Suprapubic skin (tissue), 4 donors: ENCODE results near the gene PTPRN2. TPM values are rescaled to one million over a fixed set of nuclear protein-coding genes. Genes with fewer than 3 reads are reported as not detected.

Experiments used
- DNase-seq, 2 donors: peaks; one replicate each; pipeline ENCODE4 v3.0.0-alpha.2; 2019; ENCODE audit warnings: low spot score in 2 of 2
- H3K27ac ChIP-seq: fragments of 200-600 bp; sonication (generic); one replicate; pipeline ENCODE4 v1.5.1; 2019
- H3K27me3 ChIP-seq: fragments of 200-600 bp; sonication (generic); one replicate; pipeline ENCODE4 v1.5.1; 2019
- H3K36me3 ChIP-seq: fragments of 200-600 bp; sonication (generic); one replicate; pipeline ENCODE4 v1.5.1; 2019
- H3K4me1 ChIP-seq: fragments of 200-600 bp; sonication (generic); one replicate; pipeline ENCODE4 v1.5.1; 2019
- H3K4me3 ChIP-seq: fragments of 200-600 bp; sonication (generic); one replicate; pipeline ENCODE4 v1.5.1; 2019; ENCODE audit warnings: mild to moderate bottlenecking
- H3K9me3 ChIP-seq: fragments of 200-600 bp; sonication (generic); one replicate; pipeline ENCODE4 v1.5.1; 2019
- EP300 ChIP-seq: sonication (generic); formaldehyde crosslinking; IDR thresholded peaks from one replicate; pipeline ENCODE4 v1.6.1; 2017; ENCODE audit warnings: antibody characterized with exemption
- POLR2A ChIP-seq, 2 donors: fragments of 450-650 bp; IDR thresholded peaks; one replicate each; pipeline ENCODE4 v1.6.1; 2017; ENCODE audit warnings: antibody characterized with exemption in 2 of 2, mild to moderate bottlenecking in 2 of 2, moderate library complexity in 2 of 2
- POLR2AphosphoS5 ChIP-seq, 3 donors: sonication (generic); formaldehyde crosslinking; IDR thresholded peaks; one replicate each; pipeline ENCODE4 v1.6.1; 2017; ENCODE audit warnings: antibody characterized with exemption in 3 of 3
- WGBS: methylation state at CpG from one replicate; pipeline ENCODE4 v1.1.5; 2018; 5-methylcytosine and 5-hydroxymethylcytosine counted together
- total RNA-seq, 4 donors: library from RNA; depleted of rRNA; stranded (reverse); fragments of >200 nt; gene quantifications; one replicate each; pipeline ENCODE4 v1.1.0, GENCODE V29; 2016
- TF ChIP-seq, protein P1 (sequence below), 2 donors: fragments of 200-600 bp in 1 of 2; fragments of 450-650 bp in 1 of 2; sonication (generic) in 1 of 2; IDR thresholded peaks; one replicate each; pipeline ENCODE4 v1.5.1; 2016 to 2019; ENCODE audit warnings: antibody characterized with exemption in 2 of 2, mild to moderate bottlenecking in 1 of 2, moderate library complexity in 1 of 2

PTPRN2 gene
- total RNA-seq, 4 donors from 2014 or later: 0.23 to 1.8 (median 1.3) TPM

DNA sequence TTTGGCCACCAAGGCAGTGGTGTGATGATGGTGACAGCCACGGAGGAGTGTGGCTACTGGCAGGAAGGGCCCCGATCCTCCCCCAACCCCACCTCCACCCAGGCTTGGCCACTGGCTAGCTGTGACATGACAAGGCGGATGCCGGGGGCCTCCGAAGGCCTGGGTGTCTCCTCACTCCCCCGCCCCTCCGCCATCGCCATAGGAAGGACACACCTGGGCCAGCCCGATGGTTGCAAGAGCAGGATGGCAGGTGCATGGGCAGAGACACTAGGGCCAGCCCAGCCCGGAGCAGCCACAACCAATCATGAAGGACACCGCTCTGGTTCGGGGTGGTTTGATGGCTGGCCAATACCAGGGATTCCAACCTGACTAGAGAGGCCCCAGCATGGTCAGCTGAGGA lies 81.0 kb downstream of the PTPRN2 start:
- Histone ChIP-seq H3K9me3 (peaks cover 21% of the 10 kb centered on the region), H3K4me1 (no peaks in the 10 kb centered on the region)
- DNase-seq: no peak

DNA sequence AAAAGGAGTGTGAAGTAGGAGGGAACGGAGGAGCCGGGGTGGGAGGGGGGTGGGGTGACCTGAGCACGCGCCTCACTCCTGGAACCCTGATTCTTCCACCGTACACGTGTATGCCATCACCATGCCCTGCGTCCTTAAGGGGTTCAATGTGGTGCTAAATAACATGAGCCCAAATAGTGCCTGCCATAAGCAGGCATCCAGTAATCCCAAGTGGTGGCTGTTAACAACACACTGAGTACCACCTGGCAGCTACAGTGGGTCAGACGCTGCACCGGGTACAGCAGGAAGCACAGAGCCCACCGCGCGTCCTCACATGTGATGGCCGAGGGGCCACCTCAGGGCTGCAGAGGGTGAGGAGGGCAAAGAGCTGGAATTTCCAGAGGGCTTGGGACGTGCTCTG lies 81.9 kb downstream of the PTPRN2 start:
- 95% methylated on average over 14 of the region's 14 CpGs for WGBS
- Histone ChIP-seq H3K9me3 (peaks cover 17% of the 10 kb centered on the region), H3K36me3 (no peaks in the 10 kb centered on the region), H3K4me1 (no peaks in the 10 kb centered on the region), H3K4me3 (no peak overlapping the region), H3K27me3 (peaks cover 8% of the 10 kb centered on the region), H3K27ac (no peak overlapping the region)
- DNase-seq: no peak
- TF ChIP-seq, protein P1, sequence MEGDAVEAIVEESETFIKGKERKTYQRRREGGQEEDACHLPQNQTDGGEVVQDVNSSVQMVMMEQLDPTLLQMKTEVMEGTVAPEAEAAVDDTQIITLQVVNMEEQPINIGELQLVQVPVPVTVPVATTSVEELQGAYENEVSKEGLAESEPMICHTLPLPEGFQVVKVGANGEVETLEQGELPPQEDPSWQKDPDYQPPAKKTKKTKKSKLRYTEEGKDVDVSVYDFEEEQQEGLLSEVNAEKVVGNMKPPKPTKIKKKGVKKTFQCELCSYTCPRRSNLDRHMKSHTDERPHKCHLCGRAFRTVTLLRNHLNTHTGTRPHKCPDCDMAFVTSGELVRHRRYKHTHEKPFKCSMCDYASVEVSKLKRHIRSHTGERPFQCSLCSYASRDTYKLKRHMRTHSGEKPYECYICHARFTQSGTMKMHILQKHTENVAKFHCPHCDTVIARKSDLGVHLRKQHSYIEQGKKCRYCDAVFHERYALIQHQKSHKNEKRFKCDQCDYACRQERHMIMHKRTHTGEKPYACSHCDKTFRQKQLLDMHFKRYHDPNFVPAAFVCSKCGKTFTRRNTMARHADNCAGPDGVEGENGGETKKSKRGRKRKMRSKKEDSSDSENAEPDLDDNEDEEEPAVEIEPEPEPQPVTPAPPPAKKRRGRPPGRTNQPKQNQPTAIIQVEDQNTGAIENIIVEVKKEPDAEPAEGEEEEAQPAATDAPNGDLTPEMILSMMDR (IDR thresholded peaks at IDR 0.05): no peak
- no peak for TF ChIP-seq POLR2AphosphoS5 (IDR thresholded peaks at IDR 0.05)
- no peak for TF ChIP-seq POLR2A (IDR thresholded peaks at IDR 0.05)
- no peak for TF ChIP-seq EP300

More for the DNA sequence above, 81.0 kb downstream of the PTPRN2 start:
- H3K27me3 ChIP-seq: no peaks in the 10 kb centered on the region
- WGBS: 96% methylated on average over 10 of the region's 12 CpGs
- no peak overlapping the region for H3K4me3 ChIP-seq
- H3K36me3 ChIP-seq: no peaks in the 10 kb centered on the region
- TF ChIP-seq EP300: no peak
- TF ChIP-seq, protein P1 (IDR thresholded peaks at IDR 0.05): no peak
- no peak overlapping the region for H3K27ac ChIP-seq

DNA sequence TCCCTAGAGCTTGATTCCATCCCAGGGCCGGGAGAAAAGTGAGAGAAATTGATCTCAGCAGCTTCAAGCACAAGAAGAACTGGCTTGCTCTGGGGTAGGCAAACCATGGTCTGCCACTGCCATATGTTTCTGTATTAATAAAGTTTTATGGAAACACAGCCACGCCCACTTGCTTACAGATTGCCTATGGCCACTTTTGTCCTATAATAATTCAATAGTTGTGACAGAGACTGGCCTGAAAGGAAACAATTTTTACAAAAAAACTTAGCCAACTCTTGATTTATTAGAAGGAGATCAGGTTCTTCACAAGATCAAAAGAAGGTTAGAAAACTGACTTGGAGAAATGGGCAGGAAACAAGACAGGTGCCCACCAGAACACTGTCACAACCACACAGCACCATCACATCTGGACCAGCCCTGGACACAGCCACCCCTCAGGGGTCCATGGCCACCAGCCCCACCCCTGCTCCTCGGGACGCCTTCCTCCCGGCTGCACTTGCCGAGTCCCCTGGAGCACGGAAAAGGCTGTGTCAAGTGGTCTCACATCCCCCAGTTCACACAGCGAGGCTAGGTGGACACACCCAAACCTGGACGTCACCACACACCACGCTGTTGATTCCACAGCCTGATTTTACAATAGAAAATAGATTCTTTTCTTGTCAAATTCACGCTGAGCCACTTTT lies 85.4 kb downstream of the PTPRN2 start:
- H3K4me3 ChIP-seq: no peak overlapping the region
- H3K9me3 ChIP-seq: peaks cover 15% of the 10 kb centered on the region
- WGBS: 88% methylated on average over 11 of the region's 11 CpGs
- H3K27ac ChIP-seq: no peak overlapping the region
- no peaks in the 10 kb centered on the region for H3K36me3 ChIP-seq
- DNase-seq: no peak
- no peak for TF ChIP-seq EP300
- TF ChIP-seq POLR2A (IDR thresholded peaks at IDR 0.05): no peak
- no peak for TF ChIP-seq POLR2AphosphoS5 (IDR thresholded peaks at IDR 0.05)
- TF ChIP-seq, protein P1 (IDR thresholded peaks at IDR 0.05): no peak
- no peaks in the 10 kb centered on the region for H3K4me1 ChIP-seq
- peaks cover 8% of the 10 kb centered on the region for H3K27me3 ChIP-seq

DNA sequence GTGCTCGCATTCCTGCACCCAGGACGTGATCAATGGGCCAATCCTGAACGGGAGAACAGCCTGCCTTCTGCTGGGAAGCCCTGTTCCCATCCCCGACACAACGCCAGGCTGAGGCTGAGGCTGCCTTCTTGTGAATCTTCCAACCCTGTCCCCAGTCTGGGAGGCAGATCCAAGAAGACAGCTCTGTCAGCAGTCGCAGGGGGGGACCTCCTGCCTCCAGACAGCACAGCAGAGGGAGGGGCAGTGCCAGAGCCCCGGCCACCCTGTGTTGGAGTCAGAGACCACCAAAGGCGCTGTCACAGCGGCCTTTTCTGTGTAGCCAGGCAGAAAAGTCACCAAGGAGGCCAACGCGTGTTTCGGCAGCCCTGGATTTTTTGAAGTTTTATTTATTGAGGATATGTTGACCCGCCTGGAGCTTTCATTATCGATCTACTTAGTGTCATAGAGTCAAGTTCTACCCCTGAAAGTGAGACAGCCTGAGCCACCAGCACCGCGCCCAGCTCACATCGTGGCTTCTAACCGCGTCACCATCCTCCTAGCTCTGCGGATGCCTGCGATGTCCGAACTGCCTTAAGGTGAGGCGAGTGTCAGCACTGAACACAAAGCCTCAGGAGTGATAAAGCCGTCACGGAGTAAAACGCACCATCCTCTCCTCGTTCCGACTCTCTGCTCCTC lies 86.1 kb downstream of the PTPRN2 start:
- H3K4me1 ChIP-seq: no peaks in the 10 kb centered on the region
- peaks cover 15% of the 10 kb centered on the region for H3K9me3 ChIP-seq
- H3K27me3 ChIP-seq: peaks cover 8% of the 10 kb centered on the region
- no peak for TF ChIP-seq POLR2A (IDR thresholded peaks at IDR 0.05)
- TF ChIP-seq POLR2AphosphoS5 (IDR thresholded peaks at IDR 0.05): no peak
- TF ChIP-seq, protein P1 (IDR thresholded peaks at IDR 0.05): no peak
- TF ChIP-seq EP300: no peak
- no peak for DNase-seq
- H3K27ac ChIP-seq: no peak overlapping the region
- no peaks in the 10 kb centered on the region for H3K36me3 ChIP-seq
- no peak overlapping the region for H3K4me3 ChIP-seq
- 95% methylated on average over 21 of the region's 28 CpGs for WGBS

DNA sequence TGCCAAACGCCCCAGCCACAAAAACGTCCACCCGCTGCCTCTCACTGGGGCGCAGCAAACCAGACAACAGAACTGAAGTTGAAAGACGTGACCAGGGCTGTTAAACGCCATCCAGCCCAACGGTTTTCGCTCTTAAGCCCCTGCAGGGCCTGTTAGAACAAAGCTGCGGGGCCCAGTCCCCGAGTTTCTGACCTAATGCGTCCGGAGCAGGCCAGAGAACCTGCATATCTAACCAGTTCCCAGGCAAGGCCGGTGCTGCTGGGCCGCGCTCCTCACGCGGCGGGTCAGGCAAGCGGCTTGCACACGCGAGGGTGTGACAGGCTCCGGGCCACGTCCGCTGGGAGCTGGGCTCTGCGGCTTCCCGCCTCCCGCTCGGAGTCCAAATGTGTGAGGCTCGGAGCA lies 87.0 kb downstream of the PTPRN2 start:
- Histone ChIP-seq H3K27ac (no peak overlapping the region), H3K27me3 (peaks cover 12% of the 10 kb centered on the region), H3K36me3 (no peaks in the 10 kb centered on the region), H3K4me1 (peaks cover 3% of the 10 kb centered on the region), H3K4me3 (no peak overlapping the region), H3K9me3 (peaks cover 10% of the 10 kb centered on the region)
- no peak for DNase-seq
- 57% methylated on average over 11 of the region's 29 CpGs for WGBS
- TF ChIP-seq POLR2A (IDR thresholded peaks at IDR 0.05) (no peak), POLR2AphosphoS5 (IDR thresholded peaks at IDR 0.05) (no peak), EP300 (no peak)
- TF ChIP-seq, protein P1 (IDR thresholded peaks at IDR 0.05): no peak
